Transverse colon (tissue), 4 donors: ENCODE measurements around the gene MYO3A. TPM values are rescaled to one million over a fixed set of nuclear protein-coding genes. Genes with fewer than 3 reads are reported as not detected.

ENCODE experiments used
- DNase-seq: peaks from one replicate; pipeline ENCODE4 v3.0.0-alpha.2; 2019
- H3K27ac ChIP-seq, 4 donors: fragments of 200-600 bp; sonication (generic); 2 replicates each; pipeline ENCODE4 v1.5.1; 2016 to 2018; ENCODE audit warnings: inconsistent platforms in 4 of 4
- H3K27me3 ChIP-seq: fragments of 200-600 bp; sonication (generic); 2 replicates; pipeline ENCODE4 v1.5.1; 2017; ENCODE audit warnings: inconsistent platforms
- H3K36me3 ChIP-seq, 4 donors: fragments of 200-600 bp; sonication (generic); 2 replicates each; pipeline ENCODE4 v1.5.1; 2017 to 2019; ENCODE audit warnings: inconsistent platforms in 4 of 4
- H3K4me1 ChIP-seq, 4 donors: fragments of 200-600 bp; sonication (generic); 2 replicates each; pipeline ENCODE4 v1.5.1; 2017 to 2020; ENCODE audit warnings: inconsistent platforms in 4 of 4
- H3K4me3 ChIP-seq, 4 donors: fragments of 200-600 bp; sonication (generic); 1 replicate in 1 of 4; 2 replicates in 3 of 4; pipeline versions ENCODE4 v1.5.1 to v1.6.1; 2017 to 2019; ENCODE audit warnings: inconsistent platforms in 4 of 4
- H3K9me3 ChIP-seq, 2 donors: fragments of 200-600 bp; sonication (generic); 2 replicates each; pipeline ENCODE4 v1.5.1; 2017 to 2019; ENCODE audit warnings: inconsistent platforms in 2 of 2
- CTCF ChIP-seq, 5 experiments: fragments of 200-600 bp in 3 of 5; fragments of 450-650 bp in 2 of 5; sonication (generic) in 3 of 5; IDR thresholded peaks; 1 replicate in 2 of 5; 2 replicates in 3 of 5; pipeline ENCODE4 v1.5.1; 2016 to 2017; ENCODE audit warnings: antibody characterized with exemption in 5 of 5, inconsistent platforms in 3 of 5, mild to moderate bottlenecking in 2 of 5, moderate library complexity in 1 of 5
- EP300 ChIP-seq: sonication (generic); formaldehyde crosslinking; IDR thresholded peaks from one replicate; pipeline ENCODE4 v1.6.1; 2017; ENCODE audit warnings: antibody characterized with exemption, low read depth
- POLR2A ChIP-seq: fragments of 450-650 bp; IDR thresholded peaks from one replicate; pipeline ENCODE4 v1.6.1; 2016; ENCODE audit warnings: antibody characterized with exemption, mild to moderate bottlenecking, moderate library complexity
- POLR2AphosphoS5 ChIP-seq, 3 donors: sonication (generic); formaldehyde crosslinking; IDR thresholded peaks; one replicate each; pipeline ENCODE4 v1.6.1; 2016; ENCODE audit warnings: antibody characterized with exemption in 3 of 3
- WGBS, 2 donors: methylation state at CpG; one replicate each; pipeline ENCODE4 v1.1.5; 2018; ENCODE audit warnings: low coverage in 1 of 2; 5-methylcytosine and 5-hydroxymethylcytosine counted together
- in situ Hi-C, 4 donors: fragments of 200-750 bp; cut with MboI; loops; one replicate each; pipeline versions ENCODE4 v1.15.0 to v1.15.1; 2017; ENCODE audit warnings: low sequenced_read_pairs in 3 of 4, low pct_ligation_motif_present in 1 of 4, low pct_unique_long_range_greater_than_20kb in 1 of 4
- intact Hi-C: fragments of 100-400 bp; cut with DNase I; formaldehyde crosslinking; loops from one replicate; pipeline ENCODE4 v1.15.1; 2023; ENCODE audit warnings: low total_unique reads
- total RNA-seq, 4 donors: library from RNA; depleted of rRNA; stranded (reverse); fragments of >200 nt; gene quantifications; one replicate each; pipeline ENCODE4 v1.1.0, GENCODE V29; 2016

MYO3A gene
- total RNA-seq, 4 donors from 2014 or later = 0.27 to 1.3 (median 1.2) TPM; not detected in 1

DNA sequence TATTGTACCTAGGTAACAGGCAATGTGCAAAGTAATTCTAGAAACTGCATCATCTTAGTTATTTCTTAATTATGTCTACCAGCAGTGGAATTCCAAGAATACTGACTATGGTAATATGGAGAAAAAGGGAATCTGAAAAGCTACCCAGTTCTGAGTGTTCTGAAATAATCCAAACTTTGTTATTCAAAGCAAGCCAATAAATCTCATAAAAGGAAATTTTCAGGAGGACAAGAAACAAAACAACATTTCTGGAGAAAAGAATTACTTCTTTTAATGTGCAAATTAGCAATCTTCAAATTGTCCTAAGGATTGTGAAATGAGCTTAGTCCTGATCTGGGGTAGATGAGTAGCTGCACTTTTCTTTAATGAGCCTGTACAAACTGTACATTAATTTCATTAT lies 88.8 kb downstream of the MYO3A start:
- Histone ChIP-seq H3K27me3 (no peaks in the 10 kb centered on the region), H3K36me3 (no peaks in the 10 kb centered on the region), H3K4me1 (no peaks in the 10 kb centered on the region), H3K27ac (no peak overlapping the region), H3K9me3 (no peaks in the 10 kb centered on the region), H3K4me3 (no peak overlapping the region)
- TF ChIP-seq POLR2AphosphoS5 (IDR thresholded peaks at IDR 0.05) (no peak), EP300 (no peak), POLR2A (no peak), CTCF (IDR thresholded peaks at IDR 0.05) (no peak)
- in situ Hi-C loops (no loop called here), intact Hi-C loops (no loop called here)
- DNase-seq = no peak

DNA sequence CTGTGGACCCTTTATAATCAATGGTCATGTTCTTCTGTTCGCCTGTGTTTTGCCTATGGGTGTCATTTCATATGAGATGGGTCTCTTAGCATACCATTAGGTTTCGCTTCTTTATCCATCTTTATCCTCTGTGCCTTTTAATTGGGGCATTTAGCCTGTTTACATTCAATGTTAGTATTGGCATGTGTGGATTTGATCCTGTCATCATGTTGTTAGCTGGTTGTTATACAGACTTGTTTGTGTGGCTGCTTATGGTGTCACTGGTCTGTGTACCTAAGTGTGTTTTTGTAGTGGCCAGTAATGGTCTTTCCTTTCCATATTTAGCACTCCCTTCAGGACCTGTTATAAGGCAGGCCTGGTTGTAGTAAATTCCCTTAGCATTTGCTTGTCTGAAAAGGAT lies 90.3 kb downstream of the MYO3A start:
- Histone ChIP-seq H3K9me3 (no peaks in the 10 kb centered on the region), H3K27ac (no peak overlapping the region), H3K4me1 (no peaks in the 10 kb centered on the region), H3K27me3 (no peaks in the 10 kb centered on the region), H3K36me3 (no peaks in the 10 kb centered on the region), H3K4me3 (no peak overlapping the region)
- no peak for TF ChIP-seq EP300
- TF ChIP-seq POLR2A = no peak
- no peak for TF ChIP-seq POLR2AphosphoS5 (IDR thresholded peaks at IDR 0.05)
- TF ChIP-seq CTCF (IDR thresholded peaks at IDR 0.05) = no peak
- no peak for DNase-seq
- in situ Hi-C loops = no loop called here
- intact Hi-C loops = no loop called here
- 52 to 62% methylated on average over 2 of the region's 2 CpGs for WGBS, 2 donors

DNA sequence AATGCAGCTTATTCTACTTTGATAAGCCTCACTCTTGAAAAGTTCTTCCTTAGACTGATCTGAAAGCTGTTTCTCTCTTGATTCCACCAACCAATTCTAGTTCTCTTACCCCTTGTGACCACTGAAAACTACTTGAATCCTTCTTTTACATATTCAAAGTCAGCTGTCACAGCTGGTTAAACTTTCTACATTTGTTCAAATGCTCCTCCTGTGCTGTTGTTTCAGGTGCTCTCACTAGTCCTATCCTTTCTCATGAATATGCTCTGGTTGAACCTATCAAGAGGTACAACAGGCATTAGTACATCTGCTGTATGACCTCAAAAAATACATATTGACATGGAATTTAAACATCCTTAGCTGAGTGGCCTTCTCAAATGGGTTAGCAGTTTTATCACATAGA lies 91.5 kb downstream of the MYO3A start:
- in situ Hi-C loops (no loop called here), intact Hi-C loops (no loop called here)
- no peak for DNase-seq
- TF ChIP-seq POLR2AphosphoS5 (IDR thresholded peaks at IDR 0.05) (no peak), EP300 (no peak), POLR2A (no peak), CTCF (IDR thresholded peaks at IDR 0.05) (no peak)
- H3K9me3 ChIP-seq = no peaks in the 10 kb centered on the region
- no peaks in the 10 kb centered on the region for H3K36me3 ChIP-seq
- no peak overlapping the region for H3K4me3 ChIP-seq
- no peak overlapping the region for H3K27ac ChIP-seq
- no peaks in the 10 kb centered on the region for H3K4me1 ChIP-seq
- H3K27me3 ChIP-seq = no peaks in the 10 kb centered on the region

DNA sequence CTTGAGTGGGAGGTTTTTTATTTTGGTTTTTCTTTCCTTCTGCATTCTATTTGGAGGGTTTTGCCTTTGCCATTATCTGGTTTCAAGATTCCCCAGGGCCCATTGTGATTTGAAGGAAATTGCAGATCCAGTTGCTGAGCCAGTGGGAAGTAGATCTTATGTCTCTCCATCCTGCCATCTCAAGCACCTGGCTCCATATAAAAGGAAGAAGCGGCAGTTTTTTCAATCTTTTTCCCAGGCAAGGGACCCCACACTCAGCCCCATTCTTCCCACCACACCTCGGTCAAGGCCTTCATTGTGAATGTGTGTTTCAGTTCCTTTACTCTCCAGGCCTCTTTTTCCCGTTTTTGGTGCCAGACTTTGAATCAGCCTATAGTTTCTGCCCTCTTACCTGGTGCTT lies 95.8 kb downstream of the MYO3A start:
- in situ Hi-C loops (no loop called here), intact Hi-C loops (no loop called here)
- Histone ChIP-seq H3K27ac (no peak overlapping the region), H3K9me3 (no peaks in the 10 kb centered on the region), H3K4me3 (no peak overlapping the region), H3K36me3 (no peaks in the 10 kb centered on the region), H3K27me3 (no peaks in the 10 kb centered on the region), H3K4me1 (no peaks in the 10 kb centered on the region)
- no peak for DNase-seq
- 53 to 63% methylated on average over 3 of the region's 3 CpGs for WGBS, 2 donors
- TF ChIP-seq EP300 (no peak), CTCF (IDR thresholded peaks at IDR 0.05) (no peak), POLR2A (no peak), POLR2AphosphoS5 (IDR thresholded peaks at IDR 0.05) (no peak)
